Right kidney (tissue), 1 donor: ENCODE results near the gene DHRS7B.

Experiments used
- DNase-seq: peaks from one replicate; pipeline ENCODE4 v3.0.0-alpha.2; 2016

DHRS7B gene

DNA sequence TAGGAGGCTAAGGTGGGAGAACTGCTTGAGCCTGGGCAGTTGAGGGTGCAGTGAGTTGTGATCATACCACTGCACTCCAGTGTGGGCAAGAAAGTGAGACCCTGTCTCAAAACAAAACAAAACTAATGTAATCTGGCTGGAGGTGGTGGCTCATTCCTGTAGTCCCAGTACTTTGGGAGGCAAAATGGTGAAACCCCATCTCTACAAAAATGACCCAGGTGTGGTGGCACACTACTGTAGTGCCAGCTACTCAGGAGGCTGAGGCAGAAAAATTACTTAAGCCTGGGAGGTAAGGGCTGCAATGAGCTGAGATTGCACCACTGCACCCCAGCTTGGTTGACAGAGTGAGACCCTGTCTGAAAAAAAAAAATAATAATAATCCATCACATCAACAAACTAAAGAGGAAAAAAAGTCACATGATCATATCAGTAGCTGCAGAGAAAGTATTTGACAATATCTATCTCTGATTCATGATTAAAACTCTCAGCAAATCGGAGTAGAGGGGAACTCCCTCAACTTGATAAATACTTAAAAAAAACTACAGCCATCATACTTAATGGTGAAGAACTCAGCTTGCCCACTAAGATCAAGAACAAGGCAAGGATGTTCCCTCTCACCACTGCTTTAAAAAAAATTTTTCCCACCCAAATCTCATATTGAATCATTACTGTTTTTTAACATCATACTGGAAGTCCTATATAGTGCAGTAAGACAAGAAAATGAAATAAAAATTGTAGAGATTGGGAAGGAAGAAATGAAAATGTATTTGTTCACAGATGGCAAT is 31.0 kb downstream of the DHRS7B start:
- no peak for DNase-seq

DNA sequence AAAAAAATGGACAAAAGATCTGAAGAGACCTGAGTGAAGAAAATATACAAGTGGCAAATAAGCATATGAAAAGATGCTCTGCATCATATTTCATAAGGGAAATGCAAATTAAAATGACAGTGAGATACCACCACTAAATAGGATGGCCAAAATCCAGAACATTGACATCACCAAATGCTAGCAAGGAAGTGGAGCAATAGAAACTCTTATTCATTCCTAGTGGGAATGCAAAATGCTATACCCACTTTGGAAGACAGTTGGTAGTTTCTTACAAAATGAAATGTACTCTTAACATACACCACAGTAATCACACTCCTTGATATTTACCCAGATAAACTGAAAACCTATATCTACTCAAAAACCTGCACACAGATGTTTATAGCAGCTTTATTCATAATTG is 33.6 kb downstream of the DHRS7B start:
- DNase-seq = no peak

DNA sequence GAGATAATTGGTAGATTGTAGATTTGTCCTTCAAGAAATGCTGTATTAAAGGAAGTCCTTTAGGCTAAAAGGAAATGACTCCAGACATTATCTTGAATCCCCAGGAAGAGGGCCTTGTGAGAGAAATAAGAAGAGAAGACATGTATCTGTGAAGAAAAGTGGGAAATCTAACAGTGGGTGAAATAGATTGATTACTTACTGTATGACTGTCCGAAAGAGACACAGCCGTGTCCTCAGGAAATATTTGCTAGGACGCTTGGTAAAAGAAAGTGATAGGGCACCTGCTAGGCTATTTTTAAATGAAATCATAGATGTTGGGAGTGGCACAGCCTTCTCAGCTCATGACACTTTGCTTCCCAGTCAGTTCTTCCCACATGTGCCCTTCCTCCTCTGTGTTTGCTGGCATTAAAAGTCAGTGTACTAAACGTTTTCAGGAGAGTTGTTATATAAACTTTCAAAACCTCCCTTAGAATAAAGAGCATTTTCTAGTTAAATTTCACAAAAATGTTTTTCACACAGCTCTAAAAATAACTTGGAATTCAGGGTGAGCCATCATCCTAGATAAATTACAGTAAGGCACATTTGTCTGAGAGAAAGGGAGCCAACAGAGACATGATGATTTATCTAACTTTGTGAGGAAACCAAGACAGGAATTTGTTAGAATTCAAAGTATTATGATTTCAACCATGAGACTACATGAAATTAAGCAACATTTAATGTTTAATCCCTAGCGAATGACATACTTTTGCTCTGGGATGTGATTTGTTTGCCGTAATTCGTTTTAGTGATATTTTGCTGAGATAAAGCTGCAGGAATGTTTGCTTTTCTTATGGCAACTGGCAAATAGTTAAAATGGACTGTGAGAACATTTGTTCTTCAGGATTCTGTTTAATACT is 35.0 kb downstream of the DHRS7B start:
- no peak for DNase-seq

DNA sequence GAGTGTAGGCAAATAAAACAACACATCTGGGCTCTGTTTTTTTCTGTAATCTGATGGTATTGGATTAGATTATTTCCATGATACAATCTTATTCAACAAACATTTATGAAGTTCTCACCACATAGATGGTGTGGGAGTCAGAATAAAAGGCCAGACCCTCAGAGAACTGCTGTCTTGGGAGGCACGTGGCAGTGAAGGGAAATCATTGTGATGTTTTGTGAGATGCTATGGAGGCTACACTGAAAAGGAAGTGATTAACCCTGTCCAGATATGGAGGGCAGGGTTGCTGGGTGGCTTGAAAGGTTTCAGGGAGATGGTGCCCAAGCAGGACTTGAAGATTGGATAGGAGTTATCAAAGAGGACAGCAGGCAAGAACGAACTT is 35.6 kb downstream of the DHRS7B start:
- DNase-seq = no peak

DNA sequence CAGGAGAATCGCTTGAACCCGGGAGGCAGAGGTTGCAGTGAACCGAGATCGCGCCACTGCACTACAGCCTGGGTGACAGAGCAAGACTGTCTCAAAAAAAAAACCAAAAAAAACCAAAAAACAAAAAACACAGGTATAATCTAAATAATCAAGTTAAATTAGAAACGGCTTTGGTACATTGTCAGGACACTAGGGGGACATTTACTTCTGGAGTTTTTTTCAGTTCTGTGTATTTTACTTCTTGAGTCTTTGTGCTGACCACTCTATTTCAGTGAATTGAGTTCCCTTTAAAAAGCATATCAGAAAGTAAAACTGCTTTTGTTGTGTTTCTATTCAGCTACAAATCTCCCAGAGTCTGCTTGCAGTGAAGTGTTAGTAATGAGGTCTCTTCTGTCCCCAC is 36.3 kb downstream of the DHRS7B start:
- no peak for DNase-seq

DNA sequence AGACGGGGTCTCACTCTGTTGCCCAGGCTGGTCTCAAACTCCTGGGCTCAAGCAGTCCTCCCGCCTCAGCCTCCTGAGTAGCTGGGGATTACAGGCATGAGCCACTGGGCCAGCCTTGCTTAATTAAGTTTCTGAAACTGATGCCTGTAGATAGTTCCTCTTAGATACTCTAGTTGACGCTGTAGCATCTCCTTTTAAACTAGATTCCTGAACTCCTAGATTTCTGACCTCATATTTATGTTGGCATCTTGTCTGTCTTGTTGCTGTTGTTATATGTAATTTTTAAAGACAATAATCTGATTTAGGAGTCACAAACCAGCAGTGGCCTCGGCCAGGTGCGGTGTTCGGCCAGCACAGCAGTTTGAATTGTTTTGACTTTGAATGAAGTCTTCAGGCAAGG is 37.5 kb downstream of the DHRS7B start:
- no peak for DNase-seq

DNA sequence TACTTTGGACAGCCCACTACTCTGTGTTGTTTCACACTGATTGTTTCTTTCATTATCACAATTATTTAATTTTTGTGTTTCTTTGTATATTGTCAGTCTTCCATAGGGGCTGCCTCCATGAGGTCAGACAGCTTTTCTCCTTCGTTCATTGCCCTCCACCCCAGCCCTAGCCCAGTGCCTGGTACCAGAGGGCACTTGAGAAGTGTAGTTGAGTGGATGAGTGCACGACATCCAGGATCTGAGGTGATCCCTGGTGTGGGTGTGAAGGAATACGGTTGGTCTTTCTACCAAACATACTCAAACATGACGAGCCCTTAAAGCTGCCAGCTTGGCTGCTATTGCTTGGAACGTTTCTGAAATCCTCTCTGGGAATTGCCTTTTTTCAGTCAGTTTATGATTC is 37.9 kb downstream of the DHRS7B start:
- no peak for DNase-seq

DNA sequence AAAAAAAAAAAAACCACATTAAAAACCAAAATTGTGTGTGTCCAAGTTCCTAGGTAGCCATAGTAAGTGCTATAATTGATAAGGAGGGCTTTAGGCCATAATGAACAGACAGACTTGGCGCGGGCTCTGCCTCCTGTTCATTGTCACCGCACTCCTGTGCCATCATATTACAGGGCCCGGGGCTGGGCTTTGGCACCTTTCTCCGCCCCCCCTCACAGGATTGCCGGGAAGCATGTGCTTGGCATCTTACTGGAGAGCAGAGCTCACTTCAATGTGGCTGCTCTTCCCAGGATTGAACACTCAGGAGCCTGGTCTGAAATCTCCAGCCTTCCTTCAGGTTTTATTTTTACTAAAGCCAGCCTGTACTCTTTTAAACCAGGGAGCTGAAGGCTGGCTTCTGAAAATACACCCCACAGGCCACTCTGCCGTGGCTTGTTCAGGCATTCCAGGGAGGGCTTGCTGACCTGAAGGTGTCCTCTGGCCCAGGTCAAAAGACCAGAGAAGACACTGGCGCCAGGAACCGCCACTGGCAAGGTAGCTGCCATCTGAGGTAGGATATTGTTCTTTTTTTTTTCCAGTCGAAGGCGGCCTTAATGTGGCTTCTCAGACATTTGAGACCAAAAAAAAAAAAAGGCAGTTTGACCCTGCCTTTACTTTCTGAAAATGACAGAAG is 39.3 kb downstream of the DHRS7B start:
- DNase-seq = no peak

DNA sequence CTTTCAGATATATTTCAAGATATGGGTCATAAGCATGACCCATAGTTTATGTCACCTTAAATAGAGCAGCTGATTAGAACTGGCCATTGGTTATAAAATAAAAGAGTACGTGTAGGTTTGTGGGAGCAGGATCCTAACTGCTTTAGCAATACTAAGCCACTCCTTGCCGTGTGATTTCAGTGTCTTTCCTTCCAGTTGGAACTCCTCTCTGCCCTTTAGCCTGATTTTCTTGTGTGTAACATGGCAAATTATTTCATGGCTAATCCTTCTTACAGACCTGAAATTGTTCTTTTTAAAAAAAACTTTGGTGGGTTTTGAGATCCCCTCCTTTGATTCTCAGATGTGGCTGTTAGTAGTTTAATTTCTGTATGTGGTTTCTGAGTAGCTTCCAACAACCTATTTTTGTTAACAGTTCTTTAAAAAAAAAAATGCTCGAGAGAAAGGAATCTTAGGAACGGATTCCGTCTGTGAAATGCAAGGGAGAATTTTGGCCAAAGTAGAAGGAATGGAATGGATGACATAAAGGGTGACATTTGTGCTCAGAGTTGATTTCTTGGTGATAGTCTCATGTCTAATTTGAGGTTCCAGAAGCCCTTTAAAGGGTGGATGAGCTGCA is 39.9 kb downstream of the DHRS7B start:
- no peak for DNase-seq

DNA sequence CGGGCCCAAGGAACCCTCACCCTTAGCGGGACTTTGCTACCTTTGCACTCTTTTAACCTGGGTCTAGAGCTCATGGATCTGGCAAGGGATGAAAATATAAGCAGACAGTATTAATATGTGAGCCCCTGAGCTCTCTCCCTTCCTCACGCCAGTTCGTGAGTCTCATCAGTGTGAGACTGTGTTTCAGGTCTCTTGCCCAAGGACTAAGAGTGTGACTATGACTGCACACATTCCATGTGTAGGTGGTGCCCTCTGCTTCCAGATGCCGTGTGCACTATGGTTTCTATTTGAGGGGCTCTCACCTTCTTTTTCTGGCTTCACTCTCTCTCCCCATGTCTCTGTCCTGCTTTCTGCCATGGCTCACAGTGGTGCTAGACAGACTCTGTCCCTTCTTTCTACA is 40.5 kb downstream of the DHRS7B start:
- DNase-seq = no peak

DNA sequence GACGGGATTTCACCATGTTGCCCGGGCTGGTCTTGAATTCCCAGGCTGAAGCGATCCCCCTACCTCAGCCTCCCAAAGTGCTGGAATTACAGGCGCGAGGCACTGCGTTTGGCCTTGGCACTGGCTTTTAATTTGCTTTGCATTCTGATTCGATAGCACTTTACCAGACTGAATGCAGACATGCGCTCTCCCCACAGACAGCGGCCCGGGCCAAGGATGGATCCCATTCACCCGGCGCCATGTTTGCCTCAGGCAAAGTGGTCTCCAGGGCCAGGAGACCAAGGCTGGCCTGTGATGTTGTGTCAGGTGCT is 41.7 kb downstream of the DHRS7B start:
- no peak for DNase-seq

DNA sequence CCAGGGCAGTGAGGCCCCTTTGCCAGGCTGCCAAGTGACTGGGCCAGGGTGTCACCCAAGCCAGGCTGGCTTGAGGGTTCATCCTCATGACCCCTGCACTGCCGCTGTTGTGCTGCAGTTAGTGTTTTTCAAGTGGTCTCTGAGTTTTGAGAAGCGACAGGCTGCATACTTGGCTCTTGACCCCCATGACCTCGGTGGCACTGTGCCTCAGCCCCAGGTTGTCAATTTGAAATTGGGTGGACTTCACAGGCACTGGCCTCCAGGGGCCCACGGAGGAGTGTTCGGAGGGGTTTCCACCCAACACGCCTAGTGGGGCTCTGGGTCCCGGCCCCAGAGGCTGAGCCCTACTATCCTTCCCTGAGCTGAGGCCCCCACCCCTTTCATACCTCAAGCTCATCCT is 42.7 kb downstream of the DHRS7B start:
- DNase-seq = no peak

DNA sequence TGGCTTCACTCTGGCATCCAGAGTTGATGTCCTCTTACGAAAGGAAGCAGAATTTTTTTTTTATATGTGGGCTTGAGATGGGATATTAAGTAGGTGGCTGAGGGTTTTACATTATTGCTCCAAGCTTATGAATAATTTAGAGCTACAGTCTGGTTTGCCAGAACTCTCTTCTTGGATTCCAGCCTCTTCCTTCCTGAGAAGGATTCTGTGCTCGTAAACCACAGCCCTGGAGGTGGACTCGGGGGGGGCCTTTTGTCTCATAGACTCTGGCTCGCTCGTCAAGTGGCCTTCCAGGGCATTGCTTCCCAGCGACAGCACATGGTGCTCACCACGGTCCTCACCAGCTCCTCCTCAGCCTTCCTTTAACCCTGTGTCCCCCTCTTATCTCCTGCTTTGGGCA is 44.0 kb downstream of the DHRS7B start:
- no peak for DNase-seq

DNA sequence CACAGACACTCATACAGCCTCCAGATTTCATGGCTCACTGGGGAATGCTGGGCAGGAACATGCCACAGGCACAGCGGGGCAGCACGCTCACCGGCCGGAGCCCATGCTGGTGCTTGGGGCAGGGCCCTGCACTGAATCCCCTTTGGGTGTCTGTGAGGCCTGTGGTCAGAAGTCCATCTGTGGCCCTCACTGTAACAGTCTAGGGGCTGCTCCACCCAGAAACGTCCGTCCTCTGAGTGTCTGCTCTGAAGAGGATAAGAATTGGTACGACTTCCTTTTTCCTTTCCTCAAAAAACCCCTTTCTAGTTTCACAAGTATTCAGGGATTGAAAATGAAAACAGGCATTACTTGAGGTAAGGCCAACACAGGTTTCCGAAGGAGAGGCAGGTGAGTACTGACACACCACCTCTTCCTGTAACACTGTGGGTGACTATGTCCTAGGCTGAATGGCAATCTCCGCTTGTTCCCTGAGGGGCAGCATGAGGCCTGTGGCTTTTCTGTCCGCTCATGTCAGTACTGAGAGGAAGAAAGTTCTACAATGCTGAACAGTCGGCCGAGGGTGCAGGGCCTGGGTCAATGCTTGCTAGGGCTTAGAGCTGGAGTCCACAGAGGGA is 44.7 kb downstream of the DHRS7B start:
- DNase-seq = no peak

DNA sequence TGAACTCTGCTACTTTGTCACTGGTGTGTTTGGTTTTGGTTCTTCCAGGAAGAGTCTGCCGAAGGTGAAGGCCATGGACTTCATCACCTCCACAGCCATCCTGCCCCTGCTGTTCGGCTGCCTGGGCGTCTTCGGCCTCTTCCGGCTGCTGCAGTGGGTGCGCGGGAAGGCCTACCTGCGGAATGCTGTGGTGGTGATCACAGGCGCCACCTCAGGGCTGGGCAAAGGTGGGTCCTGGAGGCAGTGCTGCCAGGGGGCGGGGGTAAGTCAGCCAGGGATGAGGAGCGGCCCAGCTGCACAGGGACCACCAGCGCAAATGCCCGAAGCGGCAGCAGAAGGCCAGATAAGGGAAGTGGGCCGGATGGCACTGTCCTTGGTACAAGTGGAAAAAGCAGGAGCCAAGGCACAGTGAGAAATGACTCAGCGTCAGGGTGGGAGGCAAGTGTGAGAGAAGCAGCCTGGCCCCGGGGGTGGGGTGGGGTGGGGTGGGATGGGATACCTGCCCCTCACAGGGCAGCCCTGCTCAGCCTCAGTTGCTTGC is 45.3 kb downstream of the DHRS7B start:
- DNase-seq = no peak

DNA sequence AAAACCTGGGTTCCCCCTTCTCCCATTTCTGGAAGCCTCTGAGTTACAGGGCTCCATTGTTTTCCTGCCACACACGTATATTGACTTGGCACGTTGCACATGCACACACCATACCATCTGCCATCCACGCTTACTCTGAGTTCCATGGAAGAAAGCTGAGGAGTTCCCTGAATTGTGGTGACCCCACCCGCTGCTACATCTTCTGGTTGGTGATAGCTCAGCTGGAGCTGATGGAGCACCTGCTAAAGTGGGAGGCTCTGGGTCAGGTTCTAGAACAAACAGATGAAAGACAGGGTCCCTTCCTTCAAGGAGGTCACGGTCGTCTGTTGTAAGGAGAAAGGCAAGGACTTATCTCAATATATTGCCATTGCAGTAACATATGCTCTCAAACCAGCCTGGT is 46.1 kb downstream of the DHRS7B start:
- DNase-seq = no peak

DNA sequence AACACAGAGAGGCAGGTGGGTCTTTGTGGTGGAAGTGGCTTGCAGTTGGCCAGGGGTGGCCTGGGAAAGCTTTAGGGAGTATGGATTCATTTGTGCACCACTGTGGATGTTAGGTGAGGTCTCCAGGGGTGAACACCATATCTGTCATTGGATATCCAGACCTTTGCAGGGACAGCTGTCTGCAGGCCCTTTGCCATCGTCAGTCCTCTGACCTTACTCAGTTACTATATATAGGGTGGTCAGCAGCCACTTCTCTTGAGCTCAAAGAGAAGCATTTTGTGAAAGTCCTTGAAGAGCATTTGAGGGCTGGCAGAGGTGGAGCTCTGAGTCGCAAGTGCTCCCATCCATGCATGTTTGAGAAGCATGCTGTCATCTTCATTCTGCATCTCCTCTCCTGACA is 46.8 kb downstream of the DHRS7B start:
- DNase-seq = no peak

DNA sequence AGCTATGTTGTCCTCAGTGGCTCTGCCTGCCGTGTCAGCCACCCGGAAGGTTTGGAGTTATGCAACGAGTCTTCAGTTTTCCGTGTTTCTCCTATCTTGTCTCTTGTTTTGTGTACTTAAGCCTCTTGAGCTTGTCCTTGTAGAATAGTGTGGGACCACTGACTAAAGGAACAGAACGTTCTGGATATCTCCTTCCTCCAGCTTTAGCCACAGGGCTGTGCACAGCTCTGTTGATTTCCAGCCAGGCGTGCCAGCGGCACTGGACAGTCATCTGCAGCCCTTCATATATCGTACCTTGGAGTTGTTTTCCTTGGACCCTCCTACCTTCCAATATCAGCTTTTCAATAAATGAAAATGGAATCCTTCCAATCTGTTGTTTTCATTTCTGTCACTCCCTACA is 47.4 kb downstream of the DHRS7B start:
- DNase-seq = no peak

DNA sequence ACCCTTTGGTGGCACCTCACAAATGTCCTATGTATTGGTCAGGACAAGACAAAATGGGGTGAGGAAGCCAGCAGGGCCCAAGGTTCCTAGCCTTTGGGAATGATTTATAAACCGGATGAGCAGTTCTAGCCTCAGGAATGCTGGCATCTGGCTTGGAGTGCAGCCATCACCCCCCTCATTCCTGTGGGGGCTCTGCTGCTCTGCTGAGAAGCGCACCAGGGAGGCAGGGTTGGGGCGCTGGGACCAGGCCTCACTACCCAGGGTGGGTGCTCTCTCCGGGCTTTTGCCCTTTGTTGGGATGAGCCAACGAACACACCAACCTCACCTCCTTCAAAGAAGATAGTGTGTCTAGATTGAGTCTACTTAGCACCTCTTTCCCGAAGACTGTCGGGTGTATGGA is 47.9 kb downstream of the DHRS7B start:
- DNase-seq = no peak

DNA sequence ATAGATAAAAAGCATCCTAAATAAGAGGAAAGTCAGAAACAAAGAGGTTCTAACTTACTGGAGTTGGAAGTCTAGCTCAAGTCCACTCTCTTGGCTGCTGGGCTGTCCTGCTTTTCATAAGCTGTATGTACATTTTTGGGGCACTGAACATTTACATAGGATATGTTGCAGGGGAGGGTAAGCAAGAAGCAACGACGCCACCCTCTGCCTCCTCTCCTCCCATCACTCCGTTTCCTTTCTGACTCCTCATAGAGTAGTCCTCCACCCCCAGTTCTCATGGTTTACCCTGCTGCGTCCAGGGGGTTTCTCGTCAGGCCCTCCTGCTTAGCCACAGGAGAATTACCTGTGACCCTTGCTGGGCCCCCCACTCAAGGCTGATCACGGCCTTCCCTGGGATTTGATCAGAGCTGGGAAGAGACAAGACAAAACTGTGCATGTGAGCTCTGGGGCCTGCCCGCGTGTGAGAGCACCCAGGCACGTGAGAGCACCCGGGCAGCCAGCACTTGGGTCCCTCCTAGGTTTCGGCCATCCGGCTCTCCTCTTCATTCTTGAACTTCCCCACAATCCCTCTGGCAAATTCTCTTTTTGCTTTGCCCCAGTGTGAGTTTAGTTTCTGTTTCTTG is 50.1 kb downstream of the DHRS7B start:
- no peak for DNase-seq

DNA sequence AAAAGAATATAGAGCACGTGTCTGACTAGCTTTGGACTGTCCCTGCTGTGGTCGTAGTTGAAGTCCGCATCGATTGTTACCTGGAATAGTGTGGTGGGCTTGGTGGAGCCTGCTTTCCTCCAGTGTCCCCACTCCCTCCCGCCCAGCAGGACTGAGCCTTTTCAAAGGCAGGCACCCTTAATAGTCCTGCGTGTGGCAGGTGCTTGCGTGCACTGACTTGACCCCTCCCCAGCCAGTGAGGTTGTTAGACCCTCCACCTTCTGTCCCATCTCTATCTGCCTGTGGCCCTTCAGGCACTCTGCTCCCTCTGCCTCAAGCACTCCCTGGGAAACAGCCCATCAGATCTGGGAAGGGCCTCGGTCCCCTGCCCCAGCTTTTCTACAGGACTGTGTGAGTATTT is 50.6 kb downstream of the DHRS7B start:
- DNase-seq = no peak
